HG03571 (cell line): Measurements from ENCODE around the gene SPOP.
"Not testable (repeated sequence)": the region's sequence is repeated elsewhere in the genome, so short reads cannot be mapped to it uniquely, and the experiment has no call there.

Experiments used
- ATAC-seq: cut with Tn5 transposase; IDR thresholded peaks from one replicate; pipeline ENCODE4 v1.9.1; 2021; ENCODE audit not compliant: unreplicated experiment

SPOP gene

DNA sequence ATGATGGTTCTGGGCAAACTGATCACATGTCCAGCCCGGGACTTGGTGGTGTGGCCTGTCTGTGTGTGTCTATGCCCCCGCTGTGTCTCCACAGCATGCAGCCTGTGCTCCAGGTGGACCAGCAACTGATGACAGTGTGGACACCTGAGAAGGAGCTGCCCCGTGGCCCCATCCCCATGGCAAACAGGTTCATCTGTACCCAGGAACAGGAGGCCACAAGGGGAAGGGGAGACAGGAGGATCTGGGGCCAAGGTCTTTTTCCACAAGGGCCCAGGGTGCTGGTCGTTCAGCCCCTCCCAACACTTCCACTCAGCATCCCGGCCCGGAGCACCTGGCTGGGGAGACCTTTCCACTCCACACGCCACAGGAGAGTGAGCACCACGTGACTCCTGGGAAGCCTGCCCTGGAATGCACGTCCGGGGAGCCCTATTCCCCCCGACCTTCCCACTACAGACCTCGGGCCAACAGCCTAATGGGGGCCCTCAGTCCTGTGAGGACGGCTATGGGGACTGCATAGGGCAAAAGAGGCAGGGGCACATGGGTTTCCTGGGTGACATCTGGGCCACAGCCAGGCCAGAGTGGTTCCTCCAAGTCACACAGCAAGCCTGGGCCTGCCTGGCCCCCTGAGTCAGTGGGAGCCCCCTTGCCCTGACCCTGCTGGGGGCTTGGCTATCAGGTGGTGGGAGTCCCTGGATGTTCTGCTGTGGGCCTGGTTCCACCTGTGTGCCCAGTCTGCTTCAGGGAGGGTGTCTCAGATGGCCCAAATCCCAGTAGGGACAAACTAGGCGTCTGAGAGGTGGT is 123.0 kb downstream of the SPOP start:
- no peak for ATAC-seq

DNA sequence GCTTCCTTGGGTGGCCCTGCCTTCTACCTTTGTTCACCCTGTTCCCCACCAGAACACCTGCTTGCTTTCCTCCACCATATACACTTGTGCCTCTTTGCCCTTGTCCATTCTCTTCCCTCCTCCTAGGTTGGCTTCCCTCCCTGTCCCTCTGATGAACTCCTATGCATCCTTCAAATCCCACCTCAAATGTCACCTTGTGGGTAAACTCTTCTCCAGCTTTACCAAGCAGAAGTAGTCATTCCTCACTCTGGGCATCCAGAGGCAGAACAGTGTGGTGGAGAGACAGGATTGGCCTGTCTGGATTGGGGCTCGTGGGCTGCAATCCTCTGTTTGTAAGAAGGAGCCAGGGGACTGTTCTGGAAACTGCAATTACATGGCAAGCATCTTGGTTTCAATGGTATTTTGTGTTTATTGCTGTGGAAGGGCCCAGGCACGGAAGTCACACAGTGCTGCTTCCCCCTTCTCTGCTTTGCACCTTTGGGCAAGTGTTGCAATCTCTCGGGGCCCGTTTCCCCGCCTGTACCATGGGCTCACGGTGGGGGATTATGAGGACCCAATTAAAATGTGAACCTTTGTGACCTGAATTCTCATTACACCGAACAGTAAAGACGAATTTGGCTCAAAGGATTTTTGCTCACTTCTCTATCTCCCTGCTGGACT is 124.1 kb downstream of the SPOP start:
- ATAC-seq: no peak

DNA sequence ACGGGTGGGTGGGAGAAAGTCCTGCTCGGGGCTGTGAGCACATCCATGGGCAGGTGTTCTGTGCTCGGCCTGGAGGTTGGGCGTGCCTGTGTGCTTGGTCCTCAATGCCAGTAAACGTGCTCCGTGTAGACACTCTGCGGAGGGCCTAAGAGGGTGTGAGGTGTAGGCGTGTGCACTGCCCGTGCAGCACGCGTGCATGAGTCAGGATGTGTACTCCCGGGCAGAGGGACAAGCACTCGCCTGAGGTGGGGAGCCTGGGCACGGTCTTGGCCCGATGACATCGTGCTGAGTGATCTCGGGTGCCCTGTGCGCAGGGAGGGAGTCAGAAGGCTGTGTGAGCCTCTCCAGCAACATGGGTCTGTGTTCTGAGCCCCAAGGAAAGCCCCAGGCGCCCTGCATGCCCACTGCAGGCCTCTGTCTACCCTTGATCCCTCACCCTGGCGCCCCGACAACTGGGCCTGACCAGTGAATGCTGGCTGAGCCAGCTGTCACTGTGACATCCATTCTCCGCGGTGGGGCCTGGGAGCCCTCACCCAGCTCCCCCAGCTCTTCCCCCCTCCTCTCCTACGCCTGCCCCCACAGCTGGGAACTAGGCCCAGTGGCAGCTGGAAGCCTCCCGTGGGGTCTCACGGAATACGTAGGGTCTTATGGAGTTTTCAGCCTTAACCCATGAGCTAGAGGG is 125.7 kb downstream of the SPOP start:
- no peak for ATAC-seq

DNA sequence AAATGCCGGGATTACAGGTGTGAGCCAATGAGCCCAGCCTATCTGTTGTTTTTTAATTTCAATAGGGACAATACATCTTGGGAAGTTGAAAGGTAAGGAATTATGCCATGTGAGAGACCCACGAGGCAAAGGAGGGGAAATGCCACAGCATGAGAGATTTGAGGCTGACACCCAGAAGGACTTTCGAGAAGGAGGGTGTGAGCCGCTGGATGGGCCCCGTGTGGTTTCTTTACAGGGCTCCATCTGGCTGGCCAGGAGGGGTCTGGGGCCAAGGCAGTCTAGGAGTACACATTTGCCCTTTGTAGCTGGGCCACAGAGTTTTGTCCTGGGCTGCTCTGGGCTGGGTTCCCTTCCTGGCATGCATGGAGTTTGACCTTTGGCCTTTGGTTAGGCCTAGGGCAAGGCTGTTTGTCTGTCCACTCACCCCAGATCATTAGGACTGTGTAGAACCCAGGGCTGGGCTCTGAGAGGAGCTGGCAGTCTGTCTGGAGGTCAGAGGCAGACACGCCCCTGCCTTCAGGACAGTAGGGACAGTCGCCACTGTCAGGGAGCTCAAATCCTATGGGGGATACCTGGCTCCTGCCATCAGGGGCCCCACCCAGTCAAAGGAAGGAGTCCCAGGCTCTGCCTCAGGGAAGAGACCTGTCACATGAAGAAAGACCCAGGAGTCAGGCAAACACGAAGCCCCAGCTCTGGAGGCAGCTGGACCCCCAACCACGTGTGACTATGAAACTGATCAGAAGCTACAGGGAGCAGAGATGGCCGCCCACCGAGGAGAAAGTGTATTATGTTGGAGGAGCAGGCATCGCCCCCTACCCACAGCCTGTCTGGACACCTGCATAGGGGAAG is 126.5 kb downstream of the SPOP start:
- no peak for ATAC-seq

DNA sequence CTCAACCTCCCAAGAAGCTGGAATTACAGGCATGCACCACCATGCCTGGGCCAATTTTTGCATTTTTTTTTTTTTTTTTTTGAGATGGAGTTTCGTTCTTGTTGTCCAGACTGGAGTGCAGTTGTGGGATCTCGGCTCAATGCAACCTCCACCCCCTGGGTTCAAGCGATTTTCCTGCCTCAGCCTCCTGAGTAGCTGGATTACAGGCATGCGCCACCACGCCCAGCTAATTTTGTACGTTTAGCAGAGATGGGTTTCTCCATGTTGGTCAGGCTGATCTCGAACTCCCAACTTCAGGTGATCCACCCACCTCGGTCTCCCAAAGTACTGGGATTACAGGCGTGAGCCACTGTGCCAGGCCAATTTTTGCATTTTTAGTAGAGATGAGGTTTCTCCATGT is 127.1 kb downstream of the SPOP start:
- ATAC-seq: not testable (repeated sequence)

DNA sequence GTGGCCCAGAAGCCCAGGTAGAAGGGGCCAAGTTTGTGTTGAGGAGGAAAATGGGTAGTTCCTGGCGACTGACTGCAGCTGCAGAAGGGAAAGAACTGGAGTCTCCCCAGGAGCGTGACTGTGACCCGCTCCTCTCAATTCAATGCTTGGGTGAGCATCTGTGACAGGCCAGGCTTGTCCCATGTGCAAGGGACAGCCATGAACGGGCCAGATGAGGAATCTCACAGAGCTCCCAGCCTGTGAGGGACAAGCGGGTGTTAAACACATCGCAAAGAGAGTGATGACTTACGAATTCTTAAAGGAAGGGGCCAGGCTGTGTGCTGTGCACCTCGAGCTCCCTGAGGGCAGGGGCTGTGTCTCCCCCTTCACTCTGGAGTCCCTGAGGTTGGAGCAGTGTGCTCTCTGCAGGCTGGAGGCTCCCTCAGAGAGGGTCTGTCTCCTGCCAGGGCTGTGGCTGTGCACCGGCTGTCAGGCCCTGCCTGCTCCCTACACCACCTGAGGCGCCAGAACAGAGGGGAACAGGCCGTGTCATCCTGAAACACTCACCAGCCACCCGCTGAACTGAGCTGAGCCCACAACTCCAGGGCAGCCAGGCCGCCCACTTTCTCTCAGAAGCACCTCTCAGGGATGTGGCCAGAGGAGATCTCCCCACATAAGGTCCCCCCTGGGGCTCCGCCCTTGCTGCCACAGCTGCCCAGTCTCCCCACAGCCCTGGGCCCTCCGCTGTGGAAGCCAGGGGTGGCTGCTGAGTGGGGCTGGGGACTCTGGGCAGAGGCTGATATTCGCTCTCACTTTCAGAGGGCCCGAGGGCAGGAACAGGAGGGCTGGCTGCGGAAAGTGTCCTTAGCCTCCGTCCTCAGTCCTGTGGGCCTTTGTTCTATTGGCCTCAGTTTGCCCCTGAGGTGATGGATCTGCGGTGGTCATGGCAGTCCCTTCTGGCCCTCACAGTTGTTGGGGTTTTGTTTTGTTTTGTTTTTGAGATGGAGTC is 127.9 kb downstream of the SPOP start:
- ATAC-seq: no peak

DNA sequence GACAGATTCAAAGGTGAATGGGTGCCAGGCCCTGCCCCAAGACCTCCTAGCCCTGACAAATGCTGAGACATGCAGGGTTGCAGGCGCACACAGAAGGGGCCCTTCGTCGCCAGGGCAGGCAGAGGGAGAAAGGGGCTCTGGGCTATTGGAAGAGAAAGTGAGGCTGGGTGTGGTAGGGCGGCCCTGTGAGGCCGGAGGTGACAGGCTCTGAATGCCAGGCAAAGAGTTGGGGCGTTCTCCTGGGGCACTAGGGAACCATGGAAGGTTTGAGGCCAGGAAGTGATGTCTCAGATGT is 128.6 kb downstream of the SPOP start:
- no peak for ATAC-seq
